HG03066 (cell line): ENCODE data around the gene ARHGAP45.

Experiments
- ATAC-seq: cut with Tn5 transposase; IDR thresholded peaks from one replicate; pipeline ENCODE4 v1.9.1; 2021; ENCODE audit warnings: low read depth; ENCODE audit not compliant: unreplicated experiment

The ARHGAP45 gene

GRCh38 chr19:1054102-1055027 is 12.6 kb upstream of the ARHGAP45 start:
- ATAC-seq = no peak

GRCh38 chr19:1055028-1055425 is 11.9 kb upstream of the ARHGAP45 start:
- ATAC-seq = no peak

GRCh38 chr19:1055886-1056620 is 10.9 kb upstream of the ARHGAP45 start:
- no peak for ATAC-seq

- ATAC-seq = no peak
These were observed 9.7 kb upstream of the ARHGAP45 start for GRCh38 chr19:1057176-1057855.

- ATAC-seq = no peak
These were observed 8.9 kb upstream of the ARHGAP45 start for GRCh38 chr19:1058112-1058511.

GRCh38 chr19:1060689-1061088 is 6.3 kb upstream of the ARHGAP45 start:
- ATAC-seq = no peak

- ATAC-seq = no peak
These were observed 5.0 kb upstream of the ARHGAP45 start for GRCh38 chr19:1061987-1062386.

GRCh38 chr19:1062387-1063029 is 4.5 kb upstream of the ARHGAP45 start:
- no peak for ATAC-seq

- no peak for ATAC-seq
These were observed 3.7 kb upstream of the ARHGAP45 start for GRCh38 chr19:1063030-1063908.

- ATAC-seq = no peak
These were observed 2.9 kb upstream of the ARHGAP45 start for GRCh38 chr19:1063909-1064660.

- no peak for ATAC-seq
These were observed 2.0 kb upstream of the ARHGAP45 start for GRCh38 chr19:1064661-1065605.

- no peak for ATAC-seq
These were observed 1.3 kb upstream of the ARHGAP45 start for GRCh38 chr19:1065606-1066109.

- ATAC-seq = no peak
These were observed 668 bp upstream of the ARHGAP45 start for GRCh38 chr19:1066251-1066747.

- ATAC-seq = no peak
These were observed 482 bp downstream of the ARHGAP45 start for GRCh38 chr19:1067341-1067957.

- ATAC-seq = no peak
These were observed 1.3 kb downstream of the ARHGAP45 start for GRCh38 chr19:1068009-1069001.
